ENCODE measurements around the gene EP400.

GRCh38 chr12:132065203-132065602 is 115.5 kb downstream of the EP400 start:
- TF ChIP-seq CTCF (conservative IDR thresholded peaks at IDR 0.05; ENCODE audit: low read depth, low read length) (no peak), EZH2 (IDR thresholded peaks at IDR 0.05; ENCODE audit: borderline replicate concordance, low read depth, low read length, poor library complexity, severe bottlenecking) (no peak)
